Ascending aorta (tissue), 2 donors: ENCODE measurements around the gene F8. TPM values are rescaled to one million over a fixed set of nuclear protein-coding genes. Genes with fewer than 3 reads are reported as not detected.
"Not testable (repeated sequence)": the region's sequence is repeated elsewhere in the genome, so short reads cannot be mapped to it uniquely, and the experiment has no call there.

Experiments used
- DNase-seq, 2 donors: peaks; one replicate each; pipeline ENCODE4 v3.0.0-alpha.2; 2019; ENCODE audit warnings: low spot score in 2 of 2
- H3K27ac ChIP-seq, 2 donors: fragments of 200-600 bp; sonication (generic); one replicate each; pipeline ENCODE4 v1.5.1; 2016 to 2017; ENCODE audit warnings: mild to moderate bottlenecking in 1 of 2
- H3K27me3 ChIP-seq: fragments of 200-600 bp; sonication (generic); one replicate; pipeline ENCODE4 v1.5.1; 2017
- H3K36me3 ChIP-seq, 2 donors: fragments of 200-600 bp; sonication (generic); one replicate each; pipeline ENCODE4 v1.5.1; 2016
- H3K4me1 ChIP-seq, 2 donors: fragments of 200-600 bp; sonication (generic); one replicate each; pipeline ENCODE4 v1.5.1; 2016 to 2017; ENCODE audit warnings: mild to moderate bottlenecking in 1 of 2
- H3K4me3 ChIP-seq, 2 donors: fragments of 200-600 bp; sonication (generic); one replicate each; pipeline ENCODE4 v1.5.1; 2016 to 2017; ENCODE audit warnings: mild to moderate bottlenecking in 1 of 2
- H3K9me3 ChIP-seq, 2 donors: fragments of 200-600 bp; sonication (generic); one replicate each; pipeline ENCODE4 v1.5.1; 2016
- CTCF ChIP-seq, 3 experiments: fragments of 200-600 bp in 2 of 3; fragments of 450-650 bp in 1 of 3; sonication (generic) in 2 of 3; IDR thresholded peaks; one replicate each; pipeline ENCODE4 v1.5.1; 2016 to 2019; ENCODE audit warnings: antibody characterized with exemption in 3 of 3, mild to moderate bottlenecking in 1 of 3, moderate library complexity in 1 of 3
- intact Hi-C: fragments of 100-400 bp; cut with DNase I; formaldehyde crosslinking; loops from one replicate; pipeline ENCODE4 v1.15.1; 2023
- total RNA-seq: library from RNA; depleted of rRNA; stranded (reverse); fragments of >200 nt; gene quantifications from one replicate; pipeline ENCODE4 v1.1.0, GENCODE V29; 2016

Gene F8
- total RNA-seq, 1 donor from 2014 or later, result 17.2 TPM

GRCh38 chrX:154918060-154918483 lies 104.5 kb downstream of the F8 start:
- TF ChIP-seq CTCF (IDR thresholded peaks at IDR 0.05), result peak; percentile 21 to 58 (median 36)
- intact Hi-C loops, result loop anchor here (5.0 kb wide), 1 partner anchor 229 kb away; no protein-coding TSS in a partner anchor
- H3K4me1 ChIP-seq, result no peaks in the 10 kb centered on the region
- H3K27me3 ChIP-seq, result no peaks in the 10 kb centered on the region
- H3K9me3 ChIP-seq, result no peaks in the 10 kb centered on the region
- peak overlapping the region; percentile 37 to 44 for H3K4me3 ChIP-seq
- H3K36me3 ChIP-seq, result no peaks in the 10 kb centered on the region
- no peak overlapping the region for H3K27ac ChIP-seq
- peak in 1 of 2 donors; percentile 67 for DNase-seq

- no peak for TF ChIP-seq CTCF (IDR thresholded peaks at IDR 0.05)
- H3K4me1 ChIP-seq, result no peaks in the 10 kb centered on the region
- intact Hi-C loops, result no loop called here
- no peak for DNase-seq
- no peak overlapping the region for H3K27ac ChIP-seq
- no peaks in the 10 kb centered on the region for H3K36me3 ChIP-seq
- no peaks in the 10 kb centered on the region for H3K9me3 ChIP-seq
- H3K4me3 ChIP-seq, result no peak overlapping the region
- no peaks in the 10 kb centered on the region for H3K27me3 ChIP-seq
Measured at GRCh38 chrX:154914052-154914451, 108.5 kb downstream of the F8 start.

GRCh38 chrX:154910528-154910927 lies 112.0 kb downstream of the F8 start:
- H3K4me1 ChIP-seq, DNase-seq, H3K27ac ChIP-seq, H3K36me3 ChIP-seq, H3K4me3 ChIP-seq, intact Hi-C loops, H3K27me3 ChIP-seq, H3K9me3 ChIP-seq: not testable (repeated sequence)

GRCh38 chrX:154910048-154910447 lies 112.5 kb downstream of the F8 start:
- H3K4me3 ChIP-seq, H3K4me1 ChIP-seq, H3K27me3 ChIP-seq, intact Hi-C loops, H3K9me3 ChIP-seq, DNase-seq, H3K36me3 ChIP-seq, H3K27ac ChIP-seq: not testable (repeated sequence)

- no peak for DNase-seq
- H3K9me3 ChIP-seq, result no peaks in the 10 kb centered on the region
- H3K36me3 ChIP-seq, result no peaks in the 10 kb centered on the region
- no peaks in the 10 kb centered on the region for H3K4me1 ChIP-seq
- H3K27ac ChIP-seq, result no peak overlapping the region
- intact Hi-C loops, result no loop called here
- no peaks in the 10 kb centered on the region for H3K27me3 ChIP-seq
- TF ChIP-seq CTCF (IDR thresholded peaks at IDR 0.05), result no peak
- no peak overlapping the region for H3K4me3 ChIP-seq
Measured at GRCh38 chrX:154908821-154909220, 113.7 kb downstream of the F8 start.

GRCh38 chrX:154902408-154902807 lies 120.1 kb downstream of the F8 start:
- Histone ChIP-seq H3K9me3 (no peaks in the 10 kb centered on the region), H3K4me1 (no peaks in the 10 kb centered on the region), H3K27ac (no peak overlapping the region), H3K27me3 (no peaks in the 10 kb centered on the region), H3K4me3 (no peak overlapping the region), H3K36me3 (no peaks in the 10 kb centered on the region)
- TF ChIP-seq CTCF (IDR thresholded peaks at IDR 0.05), result no peak
- DNase-seq, result no peak
- intact Hi-C loops, result no loop called here

- Histone ChIP-seq H3K27me3 (no peaks in the 10 kb centered on the region), H3K4me3 (no peak overlapping the region), H3K4me1 (no peaks in the 10 kb centered on the region), H3K36me3 (no peaks in the 10 kb centered on the region), H3K9me3 (no peaks in the 10 kb centered on the region), H3K27ac (no peak overlapping the region)
- no peak for TF ChIP-seq CTCF (IDR thresholded peaks at IDR 0.05)
- intact Hi-C loops, result no loop called here
- DNase-seq, result no peak
Measured at GRCh38 chrX:154900323-154900722, 122.2 kb downstream of the F8 start.
